Vagina (tissue), 2 donors: ENCODE measurements around the gene PPT2. TPM values are rescaled to one million over a fixed set of nuclear protein-coding genes. Genes with fewer than 3 reads are reported as not detected.

Experiments used
- DNase-seq, 2 donors: peaks; one replicate each; pipeline ENCODE4 v3.0.0-alpha.2; 2017; ENCODE audit errors: extremely low spot score in 2 of 2
- H3K27ac ChIP-seq: fragments of 200-600 bp; sonication (generic); one replicate; pipeline ENCODE4 v1.5.1; 2019
- H3K27me3 ChIP-seq: fragments of 200-600 bp; sonication (generic); one replicate; pipeline ENCODE4 v1.5.1; 2019
- H3K36me3 ChIP-seq, 2 donors: fragments of 200-600 bp; sonication (generic); one replicate each; pipeline ENCODE4 v1.5.1; 2017 to 2019
- H3K4me1 ChIP-seq: fragments of 200-600 bp; sonication (generic); one replicate; pipeline ENCODE4 v1.5.1; 2019
- H3K4me3 ChIP-seq, 2 donors: fragments of 200-600 bp; sonication (generic); 1 replicate in 1 of 2; 2 replicates in 1 of 2; pipeline ENCODE4 v1.5.1; 2016 to 2019
- H3K9me3 ChIP-seq: fragments of 200-600 bp; sonication (generic); one replicate; pipeline ENCODE4 v1.5.1; 2019
- CTCF ChIP-seq, 3 experiments: fragments of 450-650 bp in 2 of 3; fragments of 200-600 bp in 1 of 3; sonication (generic) in 1 of 3; IDR thresholded peaks; one replicate each; pipeline ENCODE4 v1.5.1; 2017 to 2019; ENCODE audit warnings: antibody characterized with exemption in 3 of 3, mild to moderate bottlenecking in 2 of 3, moderate library complexity in 2 of 3
- POLR2A ChIP-seq, 2 donors: fragments of 450-650 bp; IDR thresholded peaks; one replicate each; pipeline ENCODE4 v1.6.1; 2017; ENCODE audit warnings: antibody characterized with exemption in 2 of 2, mild to moderate bottlenecking in 2 of 2, moderate library complexity in 2 of 2
- POLR2AphosphoS5 ChIP-seq, 2 donors: sonication (generic); formaldehyde crosslinking; IDR thresholded peaks; one replicate each; pipeline ENCODE4 v1.9.0; 2017; ENCODE audit warnings: antibody characterized with exemption in 2 of 2, mild to moderate bottlenecking in 2 of 2, low read depth in 1 of 2; ENCODE audit not compliant: insufficient read depth in 1 of 2
- intact Hi-C: fragments of 100-400 bp; cut with DNase I; formaldehyde crosslinking; loops from one replicate; pipeline ENCODE4 v1.15.1; 2023
- total RNA-seq: library from RNA; depleted of rRNA; stranded (reverse); fragments of >200 nt; gene quantifications from one replicate; pipeline ENCODE4 v1.2.3, GENCODE V29; 2016

The PPT2 gene
- total RNA-seq, 1 donor from 2014 or later, result 31.9 TPM

GRCh38 chr6:32152769-32153563 lies 975 bp upstream of the PPT2 start:
- no peaks in the 10 kb centered on the region for H3K27me3 ChIP-seq
- no peak for DNase-seq
- peaks cover 0 to 30% of the 10 kb centered on the region in 2 donors for H3K36me3 ChIP-seq
- peak overlapping the region; percentile 75 to 88 for H3K4me3 ChIP-seq
- intact Hi-C loops, result loop anchor here (5.0 kb wide), 1 partner anchor 36 kb away; no protein-coding TSS in a partner anchor
- H3K27ac ChIP-seq, result peak overlapping the region; percentile 94
- no peaks in the 10 kb centered on the region for H3K9me3 ChIP-seq
- TF ChIP-seq POLR2AphosphoS5 (IDR thresholded peaks at IDR 0.05; ENCODE audit: insufficient read depth in 1 of 2, low read depth in 1 of 2), result no peak
- no peak for TF ChIP-seq POLR2A (IDR thresholded peaks at IDR 0.05)
- TF ChIP-seq CTCF (IDR thresholded peaks at IDR 0.05), result no peak
- peaks cover 49% of the 10 kb centered on the region for H3K4me1 ChIP-seq

- H3K27me3 ChIP-seq, result no peaks in the 10 kb centered on the region
- intact Hi-C loops, result loop anchor here (5.0 kb wide), 1 partner anchor 37 kb away; no protein-coding TSS in a partner anchor
- H3K4me3 ChIP-seq, result peak overlapping the region; percentile 75 to 88
- H3K4me1 ChIP-seq, result peaks cover 49% of the 10 kb centered on the region
- DNase-seq, result no peak
- no peaks in the 10 kb centered on the region for H3K9me3 ChIP-seq
- peak overlapping the region; percentile 94 for H3K27ac ChIP-seq
- H3K36me3 ChIP-seq, result peaks cover 0 to 35% of the 10 kb centered on the region in 2 donors
- TF ChIP-seq POLR2AphosphoS5 (IDR thresholded peaks at IDR 0.05; ENCODE audit: insufficient read depth in 1 of 2, low read depth in 1 of 2), result peak in 1 of 2 donors; percentile 9
- TF ChIP-seq POLR2A (IDR thresholded peaks at IDR 0.05), result no peak
- TF ChIP-seq CTCF (IDR thresholded peaks at IDR 0.05), result peak; percentile 35 to 58 (median 49)
Measured at GRCh38 chr6:32154514-32155161, 697 bp downstream of the PPT2 start.

GRCh38 chr6:32156891-32157290 lies 3.0 kb downstream of the PPT2 start:
- no peaks in the 10 kb centered on the region for H3K9me3 ChIP-seq
- intact Hi-C loops, result no loop called here
- TF ChIP-seq POLR2A (IDR thresholded peaks at IDR 0.05) (no peak), CTCF (IDR thresholded peaks at IDR 0.05) (no peak), POLR2AphosphoS5 (IDR thresholded peaks at IDR 0.05; ENCODE audit: insufficient read depth in 1 of 2, low read depth in 1 of 2) (no peak)
- no peaks in the 10 kb centered on the region for H3K27me3 ChIP-seq
- H3K4me3 ChIP-seq, result no peak overlapping the region
- peaks cover 33% of the 10 kb centered on the region for H3K4me1 ChIP-seq
- no peak overlapping the region for H3K27ac ChIP-seq
- DNase-seq, result no peak
- H3K36me3 ChIP-seq, result peaks cover 0 to 44% of the 10 kb centered on the region in 2 donors

GRCh38 chr6:32158052-32158451 lies 4.1 kb downstream of the PPT2 start:
- Histone ChIP-seq H3K4me1 (peaks cover 22% of the 10 kb centered on the region), H3K36me3 (peaks cover 0 to 50% of the 10 kb centered on the region in 2 donors), H3K27me3 (no peaks in the 10 kb centered on the region), H3K9me3 (no peaks in the 10 kb centered on the region), H3K27ac (no peak overlapping the region), H3K4me3 (no peak overlapping the region)
- intact Hi-C loops, result no loop called here
- TF ChIP-seq CTCF (IDR thresholded peaks at IDR 0.05) (no peak), POLR2AphosphoS5 (IDR thresholded peaks at IDR 0.05; ENCODE audit: insufficient read depth in 1 of 2, low read depth in 1 of 2) (no peak), POLR2A (IDR thresholded peaks at IDR 0.05) (no peak)
- no peak for DNase-seq
